ENCODE data around the gene UTP3. TPM values are rescaled to one million over a fixed set of nuclear protein-coding genes. Genes with fewer than 3 reads are reported as not detected.
"Not testable (repeated sequence)": the region's sequence is repeated elsewhere in the genome, so short reads cannot be mapped to it uniquely, and the experiment has no call there.

Gene UTP3
- total RNA-seq, 5 donors from 2014 or later (not counting 1 experiment from before 2014, with no cell fraction given): 15.1 to 34.9 (median 34.0) TPM

GRCh38 chr4:70698435-70698834 is 10.1 kb downstream of the UTP3 start:
- H3K27me3 ChIP-seq (replicated peaks in 1 of 2; ENCODE audit: control insufficient read depth in 2 of 2, extremely low read depth in 1 of 2, insufficient read depth in 2 of 2, low read length in 1 of 2); DNase-seq; H3K9me3 Mint-ChIP-seq; H3K27ac Mint-ChIP-seq; H3K36me3 ChIP-seq (ENCODE audit: control insufficient read depth in 2 of 2, extremely low read depth in 1 of 2, insufficient read depth in 1 of 2, low read length in 1 of 2); H3K36me3 Mint-ChIP-seq; H3K27me3 Mint-ChIP-seq; CTCF ChIA-PET; H3K4me3 ChIP-seq (ENCODE audit: control insufficient read depth in 1 of 2, extremely low read depth in 1 of 2, low read length in 1 of 2); H3K4me1 Mint-ChIP-seq; H3K27ac ChIP-seq (ENCODE audit: low read length); ATAC-seq (replicated peaks in 1 of 4); H3K4me3 Mint-ChIP-seq; H3K4me1 ChIP-seq (ENCODE audit: control insufficient read depth in 1 of 2, extremely low read depth in 1 of 2, insufficient read depth in 2 of 2, low read length in 2 of 2); H3K9me3 ChIP-seq: not testable (repeated sequence)
- WGBS (ENCODE audit: insufficient coverage): no CpG with 5 or more reads among the region's 8 CpGs
- POLR2A ChIA-PET: interaction anchor here in 1 of 2 donors (0.6 kb wide), 1 partner anchor 23 kb away, joined by 3 read pairs; the partner anchor contains the start of gene RUFY3

GRCh38 chr4:70700712-70701111 is 12.4 kb downstream of the UTP3 start:
- no peaks in the 10 kb centered on the region for H3K36me3 Mint-ChIP-seq
- no peaks in the 10 kb centered on the region for H3K27me3 Mint-ChIP-seq
- peaks cover 11 to 13% (median 12%) of the 10 kb centered on the region in 3 donors for H3K4me1 Mint-ChIP-seq
- Histone ChIP-seq H3K4me3 (ENCODE audit: control insufficient read depth in 1 of 2, extremely low read depth in 1 of 2, low read length in 1 of 2) (no peak overlapping the region), H3K4me1 (ENCODE audit: control insufficient read depth in 1 of 2, extremely low read depth in 1 of 2, insufficient read depth in 2 of 2, low read length in 2 of 2) (peaks cover 7% of the 10 kb centered on the region in 2 experiments), H3K9me3 (no peaks in the 10 kb centered on the region), H3K27me3 (replicated peaks in 1 of 2; ENCODE audit: control insufficient read depth in 2 of 2, extremely low read depth in 1 of 2, insufficient read depth in 2 of 2, low read length in 1 of 2) (no peaks in the 10 kb centered on the region), H3K36me3 (ENCODE audit: control insufficient read depth in 2 of 2, extremely low read depth in 1 of 2, insufficient read depth in 1 of 2, low read length in 1 of 2) (no peaks in the 10 kb centered on the region), H3K27ac (ENCODE audit: low read length) (no peak overlapping the region)
- ChIA-PET CTCF (interaction anchor here (0.5 to 7.1 kb wide), 4 partner anchors 12 to 196 kb away, joined by 4 to 52 read pairs (median 6); partner anchors contain the start of gene UTP3 (in 1 of the 2)), POLR2A (interaction anchor here (0.6 to 1.2 kb wide), 2 partner anchors 11 kb away, joined by 3 to 4 read pairs; no protein-coding TSS in a partner anchor)
- H3K4me3 Mint-ChIP-seq: no peak overlapping the region
- H3K9me3 Mint-ChIP-seq: no peaks in the 10 kb centered on the region
- ATAC-seq (replicated peaks in 1 of 4) (no peak), DNase-seq (no peak)
- H3K27ac Mint-ChIP-seq: no peak overlapping the region
- WGBS (ENCODE audit: insufficient coverage): 80% methylated on average over 1 of the region's 5 CpGs

- no peaks in the 10 kb centered on the region for H3K9me3 Mint-ChIP-seq
- WGBS (ENCODE audit: insufficient coverage): no CpG with 5 or more reads among the region's 1 CpG
- Histone ChIP-seq H3K4me3 (ENCODE audit: control insufficient read depth in 1 of 2, extremely low read depth in 1 of 2, low read length in 1 of 2) (no peak overlapping the region), H3K27me3 (replicated peaks in 1 of 2; ENCODE audit: control insufficient read depth in 2 of 2, extremely low read depth in 1 of 2, insufficient read depth in 2 of 2, low read length in 1 of 2) (no peaks in the 10 kb centered on the region), H3K4me1 (ENCODE audit: control insufficient read depth in 1 of 2, extremely low read depth in 1 of 2, insufficient read depth in 2 of 2, low read length in 2 of 2) (peaks cover 11 to 13% of the 10 kb centered on the region in 2 experiments), H3K9me3 (no peaks in the 10 kb centered on the region), H3K36me3 (ENCODE audit: control insufficient read depth in 2 of 2, extremely low read depth in 1 of 2, insufficient read depth in 1 of 2, low read length in 1 of 2) (no peaks in the 10 kb centered on the region), H3K27ac (ENCODE audit: low read length) (no peak overlapping the region)
- DNase-seq: no peak
- no peak overlapping the region for H3K27ac Mint-ChIP-seq
- ATAC-seq (replicated peaks in 1 of 4): no peak
- ChIA-PET POLR2A (interaction anchor here (0.6 to 1.2 kb wide), 2 partner anchors 11 to 12 kb away, joined by 3 to 4 read pairs; no protein-coding TSS in a partner anchor), CTCF (interaction anchor here (0.5 to 7.1 kb wide), 4 partner anchors 12 to 197 kb away, joined by 4 to 52 read pairs (median 6); partner anchors contain the start of gene UTP3 (in 1 of the 2))
- no peaks in the 10 kb centered on the region for H3K27me3 Mint-ChIP-seq
- no peak overlapping the region for H3K4me3 Mint-ChIP-seq
- peaks cover 17 to 18% (median 18%) of the 10 kb centered on the region in 3 donors for H3K4me1 Mint-ChIP-seq
- no peaks in the 10 kb centered on the region for H3K36me3 Mint-ChIP-seq
These were observed 12.9 kb downstream of the UTP3 start for GRCh38 chr4:70701271-70701670.

GRCh38 chr4:70702592-70702991 is 14.3 kb downstream of the UTP3 start:
- ChIA-PET POLR2A (interaction anchor here in 1 of 2 donors (0.6 kb wide), 1 partner anchor 262 kb away, joined by 3 read pairs; no protein-coding TSS in a partner anchor), CTCF (interaction anchor here (0.7 to 7.1 kb wide), 3 partner anchors 14 to 424 kb away, joined by 4 to 52 read pairs (median 5); partner anchors contain the start of gene UTP3 (in 1 of the 2))
- not testable (repeated sequence) for H3K27me3 ChIP-seq (replicated peaks in 1 of 2; ENCODE audit: control insufficient read depth in 2 of 2, extremely low read depth in 1 of 2, insufficient read depth in 2 of 2, low read length in 1 of 2); H3K4me3 ChIP-seq (ENCODE audit: control insufficient read depth in 1 of 2, extremely low read depth in 1 of 2, low read length in 1 of 2); H3K4me3 Mint-ChIP-seq; H3K27me3 Mint-ChIP-seq; H3K9me3 Mint-ChIP-seq; H3K27ac Mint-ChIP-seq; H3K36me3 ChIP-seq (ENCODE audit: control insufficient read depth in 2 of 2, extremely low read depth in 1 of 2, insufficient read depth in 1 of 2, low read length in 1 of 2); H3K27ac ChIP-seq (ENCODE audit: low read length); H3K9me3 ChIP-seq; DNase-seq; H3K36me3 Mint-ChIP-seq; ATAC-seq (replicated peaks in 1 of 4)
- H3K4me1 ChIP-seq (ENCODE audit: control insufficient read depth in 1 of 2, extremely low read depth in 1 of 2, insufficient read depth in 2 of 2, low read length in 2 of 2): peaks cover 17 to 19% of the 10 kb centered on the region in 2 experiments
- H3K4me1 Mint-ChIP-seq: peaks cover 21 to 29% (median 22%) of the 10 kb centered on the region in 3 donors
- 100% methylated on average over 1 of the region's 2 CpGs for WGBS (ENCODE audit: insufficient coverage)

- H3K36me3 Mint-ChIP-seq: no peaks in the 10 kb centered on the region
- H3K27me3 Mint-ChIP-seq: no peaks in the 10 kb centered on the region
- H3K36me3 ChIP-seq (ENCODE audit: control insufficient read depth in 2 of 2, extremely low read depth in 1 of 2, insufficient read depth in 1 of 2, low read length in 1 of 2): no peaks in the 10 kb centered on the region
- no peak for ATAC-seq (replicated peaks in 1 of 4)
- DNase-seq: peak in 1 of 35 experiments; percentile 3
- H3K4me1 Mint-ChIP-seq: peaks cover 21 to 29% (median 22%) of the 10 kb centered on the region in 3 donors
- H3K9me3 ChIP-seq: no peaks in the 10 kb centered on the region
- H3K9me3 Mint-ChIP-seq: no peaks in the 10 kb centered on the region
- 9% methylated on average over 10 of the region's 11 CpGs for WGBS (ENCODE audit: insufficient coverage)
- H3K4me1 ChIP-seq (ENCODE audit: control insufficient read depth in 1 of 2, extremely low read depth in 1 of 2, insufficient read depth in 2 of 2, low read length in 2 of 2): peaks cover 17 to 19% of the 10 kb centered on the region in 2 experiments
- peak overlapping the region; percentile 88 to 97 (median 93) for H3K4me3 Mint-ChIP-seq
- H3K4me3 ChIP-seq (ENCODE audit: control insufficient read depth in 1 of 2, extremely low read depth in 1 of 2, low read length in 1 of 2): peak overlapping the region; percentile 55 to 62
- peak overlapping the region; percentile 89 to 94 for H3K27ac Mint-ChIP-seq
- CTCF ChIA-PET: interaction anchor here (0.6 to 7.1 kb wide), 21 partner anchors 8 to 290 kb away, joined by 3 to 52 read pairs (median 4); partner anchors contain the start of genes UTP3 (in 2 of the 2), DCK (in 1 of the 2), GRSF1 (in 1 of the 2) and MOB1B (in 1 of the 2)
- POLR2A ChIA-PET: interaction anchor here (0.6 to 1.5 kb wide), 11 partner anchors 11 to 222 kb away, joined by 3 to 14 read pairs (median 4); partner anchors contain the start of gene UTP3 (in 1 of the 2)
- H3K27me3 ChIP-seq (replicated peaks in 1 of 2; ENCODE audit: control insufficient read depth in 2 of 2, extremely low read depth in 1 of 2, insufficient read depth in 2 of 2, low read length in 1 of 2): no peaks in the 10 kb centered on the region
- peak overlapping the region; percentile 80 for H3K27ac ChIP-seq (ENCODE audit: low read length)
These were observed 15.4 kb downstream of the UTP3 start for GRCh38 chr4:70703619-70704214.

- H3K4me3 ChIP-seq (ENCODE audit: control insufficient read depth in 1 of 2, extremely low read depth in 1 of 2, low read length in 1 of 2): peak overlapping the region; percentile 55 to 62
- POLR2A ChIA-PET: interaction anchor here (0.5 to 2.1 kb wide), 12 partner anchors 12 to 141 kb away, joined by 3 to 14 read pairs (median 4); partner anchors contain the start of genes RUFY3 (in 1 of the 2) and UTP3 (in 1 of the 2)
- no peaks in the 10 kb centered on the region for H3K27me3 ChIP-seq (replicated peaks in 1 of 2; ENCODE audit: control insufficient read depth in 2 of 2, extremely low read depth in 1 of 2, insufficient read depth in 2 of 2, low read length in 1 of 2)
- H3K4me1 ChIP-seq (ENCODE audit: control insufficient read depth in 1 of 2, extremely low read depth in 1 of 2, insufficient read depth in 2 of 2, low read length in 2 of 2): peaks cover 17 to 19% of the 10 kb centered on the region in 2 experiments
- ATAC-seq (replicated peaks in 1 of 4): peak; percentile 42 to 58 (median 47)
- Mint-ChIP-seq H3K4me1 (peaks cover 25 to 33% (median 25%) of the 10 kb centered on the region in 3 donors), H3K27ac (peak overlapping the region; percentile 89 to 94), H3K36me3 (no peaks in the 10 kb centered on the region), H3K9me3 (no peaks in the 10 kb centered on the region), H3K27me3 (no peaks in the 10 kb centered on the region), H3K4me3 (peak overlapping the region; percentile 88 to 97 (median 93))
- under 1% methylated on average over 50 of the region's 58 CpGs for WGBS (ENCODE audit: insufficient coverage)
- H3K27ac ChIP-seq (ENCODE audit: low read length): peak overlapping the region; percentile 80
- CTCF ChIA-PET: interaction anchor here (0.6 to 7.1 kb wide), 21 partner anchors 8 to 289 kb away, joined by 3 to 52 read pairs (median 4); partner anchors contain the start of genes UTP3 (in 2 of the 2), DCK (in 1 of the 2), GRSF1 (in 1 of the 2) and MOB1B (in 1 of the 2)
- H3K9me3 ChIP-seq: no peaks in the 10 kb centered on the region
- peak in 30 of 35 experiments; percentile 8 to 76 (median 38) for DNase-seq
- no peaks in the 10 kb centered on the region for H3K36me3 ChIP-seq (ENCODE audit: control insufficient read depth in 2 of 2, extremely low read depth in 1 of 2, insufficient read depth in 1 of 2, low read length in 1 of 2)
These were observed 16.0 kb downstream of the UTP3 start for GRCh38 chr4:70704215-70704930.
